ENCODE measurements around the gene SPATA6L.

Gene SPATA6L

GRCh38 chr9:4579001-4579400, 87.3 kb downstream of the SPATA6L start:
- Mint-ChIP-seq H3K4me3 (no peak overlapping the region), H3K27ac (no peak overlapping the region), H3K27me3 (ENCODE audit: low read depth) (no peaks in the 10 kb centered on the region), H3K36me3 (ENCODE audit: low read depth) (no peaks in the 10 kb centered on the region), H3K4me1 (ENCODE audit: low read depth) (peaks cover 8% of the 10 kb centered on the region), H3K9me3 (no peaks in the 10 kb centered on the region)
- DNase-seq (ENCODE audit: low spot score) = no peak

GRCh38 chr9:4576448-4576847, 89.8 kb downstream of the SPATA6L start:
- Mint-ChIP-seq H3K27me3 (ENCODE audit: low read depth) (no peaks in the 10 kb centered on the region), H3K36me3 (ENCODE audit: low read depth) (no peaks in the 10 kb centered on the region), H3K27ac (no peak overlapping the region), H3K4me1 (ENCODE audit: low read depth) (peaks cover 24% of the 10 kb centered on the region), H3K4me3 (no peak overlapping the region), H3K9me3 (no peaks in the 10 kb centered on the region)
- DNase-seq (ENCODE audit: low spot score) = no peak

GRCh38 chr9:4575997-4576396, 90.3 kb downstream of the SPATA6L start:
- DNase-seq (ENCODE audit: low spot score) = no peak
- no peaks in the 10 kb centered on the region for H3K36me3 Mint-ChIP-seq (ENCODE audit: low read depth)
- peaks cover 24% of the 10 kb centered on the region for H3K4me1 Mint-ChIP-seq (ENCODE audit: low read depth)
- H3K27me3 Mint-ChIP-seq (ENCODE audit: low read depth) = no peaks in the 10 kb centered on the region
- H3K9me3 Mint-ChIP-seq = no peaks in the 10 kb centered on the region
- no peak overlapping the region for H3K27ac Mint-ChIP-seq
- no peak overlapping the region for H3K4me3 Mint-ChIP-seq

GRCh38 chr9:4574657-4575243, 91.5 kb downstream of the SPATA6L start:
- H3K27me3 Mint-ChIP-seq (ENCODE audit: low read depth) = no peaks in the 10 kb centered on the region
- no peaks in the 10 kb centered on the region for H3K36me3 Mint-ChIP-seq (ENCODE audit: low read depth)
- H3K4me3 Mint-ChIP-seq = no peak overlapping the region
- DNase-seq (ENCODE audit: low spot score) = no peak
- peaks cover 24% of the 10 kb centered on the region for H3K4me1 Mint-ChIP-seq (ENCODE audit: low read depth)
- no peak overlapping the region for H3K27ac Mint-ChIP-seq
- no peaks in the 10 kb centered on the region for H3K9me3 Mint-ChIP-seq

- Mint-ChIP-seq H3K4me3 (no peak overlapping the region), H3K27ac (no peak overlapping the region), H3K27me3 (ENCODE audit: low read depth) (no peaks in the 10 kb centered on the region), H3K36me3 (ENCODE audit: low read depth) (no peaks in the 10 kb centered on the region), H3K4me1 (ENCODE audit: low read depth) (peaks cover 24% of the 10 kb centered on the region), H3K9me3 (no peaks in the 10 kb centered on the region)
- no peak for DNase-seq (ENCODE audit: low spot score)
Measured at GRCh38 chr9:4573634-4574389, 92.5 kb downstream of the SPATA6L start.

- Mint-ChIP-seq H3K27me3 (ENCODE audit: low read depth) (no peaks in the 10 kb centered on the region), H3K9me3 (no peaks in the 10 kb centered on the region), H3K36me3 (ENCODE audit: low read depth) (no peaks in the 10 kb centered on the region), H3K4me1 (ENCODE audit: low read depth) (peaks cover 24% of the 10 kb centered on the region), H3K27ac (no peak overlapping the region), H3K4me3 (no peak overlapping the region)
- no peak for DNase-seq (ENCODE audit: low spot score)
Measured at GRCh38 chr9:4573176-4573575, 93.1 kb downstream of the SPATA6L start.

- H3K9me3 Mint-ChIP-seq = no peaks in the 10 kb centered on the region
- DNase-seq (ENCODE audit: low spot score) = no peak
- H3K27ac Mint-ChIP-seq = no peak overlapping the region
- peak overlapping the region; percentile 22 for H3K4me3 Mint-ChIP-seq
- H3K27me3 Mint-ChIP-seq (ENCODE audit: low read depth) = no peaks in the 10 kb centered on the region
- no peaks in the 10 kb centered on the region for H3K36me3 Mint-ChIP-seq (ENCODE audit: low read depth)
- H3K4me1 Mint-ChIP-seq (ENCODE audit: low read depth) = peaks cover 24% of the 10 kb centered on the region
Measured at GRCh38 chr9:4572184-4572826, 94.0 kb downstream of the SPATA6L start.

GRCh38 chr9:4569101-4569500, 97.2 kb downstream of the SPATA6L start:
- H3K4me1 Mint-ChIP-seq (ENCODE audit: low read depth) = peaks cover 17% of the 10 kb centered on the region
- H3K4me3 Mint-ChIP-seq = no peak overlapping the region
- H3K27me3 Mint-ChIP-seq (ENCODE audit: low read depth) = no peaks in the 10 kb centered on the region
- H3K9me3 Mint-ChIP-seq = no peaks in the 10 kb centered on the region
- no peaks in the 10 kb centered on the region for H3K36me3 Mint-ChIP-seq (ENCODE audit: low read depth)
- no peak overlapping the region for H3K27ac Mint-ChIP-seq
- DNase-seq (ENCODE audit: low spot score) = no peak

- H3K9me3 Mint-ChIP-seq = no peaks in the 10 kb centered on the region
- peaks cover 11% of the 10 kb centered on the region for H3K4me1 Mint-ChIP-seq (ENCODE audit: low read depth)
- no peaks in the 10 kb centered on the region for H3K36me3 Mint-ChIP-seq (ENCODE audit: low read depth)
- H3K27ac Mint-ChIP-seq = no peak overlapping the region
- H3K27me3 Mint-ChIP-seq (ENCODE audit: low read depth) = no peaks in the 10 kb centered on the region
- no peak for DNase-seq (ENCODE audit: low spot score)
- no peak overlapping the region for H3K4me3 Mint-ChIP-seq
Measured at GRCh38 chr9:4567601-4568000, 98.7 kb downstream of the SPATA6L start.

- Mint-ChIP-seq H3K36me3 (ENCODE audit: low read depth) (no peaks in the 10 kb centered on the region), H3K9me3 (no peaks in the 10 kb centered on the region), H3K27me3 (ENCODE audit: low read depth) (no peaks in the 10 kb centered on the region), H3K27ac (no peak overlapping the region), H3K4me3 (no peak overlapping the region), H3K4me1 (ENCODE audit: low read depth) (peaks cover 4% of the 10 kb centered on the region)
- no peak for DNase-seq (ENCODE audit: low spot score)
Measured at GRCh38 chr9:4566806-4567205, 99.5 kb downstream of the SPATA6L start.

- H3K4me3 Mint-ChIP-seq = no peak overlapping the region
- no peaks in the 10 kb centered on the region for H3K36me3 Mint-ChIP-seq (ENCODE audit: low read depth)
- no peak overlapping the region for H3K27ac Mint-ChIP-seq
- peaks cover 4% of the 10 kb centered on the region for H3K4me1 Mint-ChIP-seq (ENCODE audit: low read depth)
- H3K9me3 Mint-ChIP-seq = no peaks in the 10 kb centered on the region
- H3K27me3 Mint-ChIP-seq (ENCODE audit: low read depth) = no peaks in the 10 kb centered on the region
- no peak for DNase-seq (ENCODE audit: low spot score)
Measured at GRCh38 chr9:4563105-4563504, 103.2 kb downstream of the SPATA6L start.

GRCh38 chr9:4559261-4560182, 106.8 kb downstream of the SPATA6L start:
- H3K4me1 Mint-ChIP-seq (ENCODE audit: low read depth) = peaks cover 4% of the 10 kb centered on the region
- no peaks in the 10 kb centered on the region for H3K9me3 Mint-ChIP-seq
- H3K36me3 Mint-ChIP-seq (ENCODE audit: low read depth) = no peaks in the 10 kb centered on the region
- H3K4me3 Mint-ChIP-seq = no peak overlapping the region
- no peak for DNase-seq (ENCODE audit: low spot score)
- H3K27ac Mint-ChIP-seq = no peak overlapping the region
- H3K27me3 Mint-ChIP-seq (ENCODE audit: low read depth) = no peaks in the 10 kb centered on the region

GRCh38 chr9:4558371-4558998, 107.8 kb downstream of the SPATA6L start:
- H3K4me1 Mint-ChIP-seq (ENCODE audit: low read depth) = peaks cover 3% of the 10 kb centered on the region
- DNase-seq (ENCODE audit: low spot score) = no peak
- no peak overlapping the region for H3K4me3 Mint-ChIP-seq
- H3K27me3 Mint-ChIP-seq (ENCODE audit: low read depth) = no peaks in the 10 kb centered on the region
- no peaks in the 10 kb centered on the region for H3K36me3 Mint-ChIP-seq (ENCODE audit: low read depth)
- no peak overlapping the region for H3K27ac Mint-ChIP-seq
- H3K9me3 Mint-ChIP-seq = no peaks in the 10 kb centered on the region

Measured in T-helper 2 cell treated with Interferon-gamma antibody and Interleukin-4, amounts not matched to agents 5 μg/mL and 100 μg/mL, for 36 hours (primary cell).